Measurements from ENCODE around the gene ZNF624.
"Not testable (repeated sequence)": the region's sequence is repeated elsewhere in the genome, so short reads cannot be mapped to it uniquely, and the experiment has no call there.

ZNF624 gene

GRCh38 chr17:16653367-16654041 is at the start of gene ZNF624:
Gene ZNF624 (minus strand): TSS chr17:16653850.
- DNase-seq = peak; percentile 62

GRCh38 chr17:16697603-16698002 is 44.0 kb upstream of the ZNF624 start:
- not testable (repeated sequence) for DNase-seq

- DNase-seq = not testable (repeated sequence)
These were observed 36.8 kb upstream of the ZNF624 start for GRCh38 chr17:16690447-16690846.

- not testable (repeated sequence) for DNase-seq
These were observed 36.2 kb upstream of the ZNF624 start, which contains the start of gene CCDC144A for GRCh38 chr17:16689731-16690281. Gene CCDC144A (plus strand): TSS chr17:16690241. CDS start chr17:16690401, 160 bp downstream.

GRCh38 chr17:16687151-16687550 is 33.5 kb upstream of the ZNF624 start:
- not testable (repeated sequence) for DNase-seq

- DNase-seq = not testable (repeated sequence)
These were observed 32.4 kb upstream of the ZNF624 start for GRCh38 chr17:16686019-16686418.

- not testable (repeated sequence) for DNase-seq
These were observed 29.9 kb upstream of the ZNF624 start for GRCh38 chr17:16683290-16684138.

GRCh38 chr17:16676676-16677268 is 23.1 kb upstream of the ZNF624 start:
- no peak for DNase-seq

- DNase-seq = not testable (repeated sequence)
These were observed 13.4 kb upstream of the ZNF624 start for GRCh38 chr17:16666907-16667636.

- not testable (repeated sequence) for DNase-seq
These were observed 12.9 kb upstream of the ZNF624 start for GRCh38 chr17:16666553-16666906.

- DNase-seq = no peak
These were observed 9.3 kb upstream of the ZNF624 start for GRCh38 chr17:16662936-16663335.

GRCh38 chr17:16661217-16661616 is 7.6 kb upstream of the ZNF624 start:
- DNase-seq = no peak

GRCh38 chr17:16652847-16653366 is 743 bp downstream of the ZNF624 start:
- no peak for DNase-seq

- no peak for DNase-seq
These were observed 1.4 kb downstream of the ZNF624 start for GRCh38 chr17:16652252-16652651.

- DNase-seq = no peak
These were observed 4.1 kb downstream of the ZNF624 start for GRCh38 chr17:16649585-16649984.

GRCh38 chr17:16639438-16639837 is 14.2 kb downstream of the ZNF624 start:
- no peak for DNase-seq

GRCh38 chr17:16623282-16623681 is 30.4 kb downstream of the ZNF624 start:
- no peak for DNase-seq

GRCh38 chr17:16622540-16623277 is 30.9 kb downstream of the ZNF624 start:
- no peak for DNase-seq

- DNase-seq = no peak
These were observed 36.1 kb downstream of the ZNF624 start for GRCh38 chr17:16617481-16618060.

GRCh38 chr17:16599537-16599936 is 54.1 kb downstream of the ZNF624 start:
- no peak for DNase-seq
